ENCODE data around the gene RESP18.

The RESP18 gene

DNA sequence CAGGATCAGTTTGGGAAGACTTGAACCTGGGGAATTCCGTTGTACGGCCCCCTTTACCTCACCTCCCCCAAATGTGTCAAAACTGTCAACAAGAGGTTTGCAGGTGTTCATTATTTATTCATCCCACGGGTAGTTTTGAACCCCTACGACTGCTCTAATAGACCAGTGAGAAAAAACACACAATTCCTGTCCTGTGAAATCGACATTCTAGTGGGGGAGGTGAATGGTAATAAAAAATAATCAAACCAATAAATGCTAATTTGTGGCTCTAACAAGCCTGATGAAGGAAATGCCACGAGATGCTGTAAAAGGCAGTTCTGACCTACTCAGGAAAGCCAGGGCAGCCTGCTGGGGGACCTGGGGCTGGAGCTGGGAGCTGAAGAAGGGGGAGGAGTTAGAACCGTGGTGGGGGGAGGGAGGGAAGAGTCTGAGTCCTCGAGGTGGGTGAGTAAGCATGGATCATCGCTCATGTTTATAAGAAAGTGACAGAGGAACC, 53.8 kb downstream of the RESP18 start:
- no peak for DNase-seq (ENCODE audit: low read depth, low spot score)

- peak; percentile 51 for DNase-seq (ENCODE audit: low read depth, low spot score)
Observed at GRCh38 chr2:219277703-219278654, 54.6 kb downstream of the RESP18 start.
